ENCODE measurements around the gene TANGO6. TPM values are rescaled to one million over a fixed set of nuclear protein-coding genes. Genes with fewer than 3 reads are reported as not detected.
A peak's percentile ranks its signal among the peaks of the same experiment; 100 is the strongest.
"Not testable (repeated sequence)": the region's sequence is repeated elsewhere in the genome, so short reads cannot be mapped to it uniquely, and the experiment has no call there.

The TANGO6 gene
- total RNA-seq, 2 donors from 2014 or later, result 9.5 to 12.4 TPM

GRCh38 chr16:68948230-68948910 is 105.0 kb downstream of the TANGO6 start:
- ATAC-seq (no peak), DNase-seq (no peak)
- intact Hi-C loops (cut with DNase I), result no loop called here

DNA sequence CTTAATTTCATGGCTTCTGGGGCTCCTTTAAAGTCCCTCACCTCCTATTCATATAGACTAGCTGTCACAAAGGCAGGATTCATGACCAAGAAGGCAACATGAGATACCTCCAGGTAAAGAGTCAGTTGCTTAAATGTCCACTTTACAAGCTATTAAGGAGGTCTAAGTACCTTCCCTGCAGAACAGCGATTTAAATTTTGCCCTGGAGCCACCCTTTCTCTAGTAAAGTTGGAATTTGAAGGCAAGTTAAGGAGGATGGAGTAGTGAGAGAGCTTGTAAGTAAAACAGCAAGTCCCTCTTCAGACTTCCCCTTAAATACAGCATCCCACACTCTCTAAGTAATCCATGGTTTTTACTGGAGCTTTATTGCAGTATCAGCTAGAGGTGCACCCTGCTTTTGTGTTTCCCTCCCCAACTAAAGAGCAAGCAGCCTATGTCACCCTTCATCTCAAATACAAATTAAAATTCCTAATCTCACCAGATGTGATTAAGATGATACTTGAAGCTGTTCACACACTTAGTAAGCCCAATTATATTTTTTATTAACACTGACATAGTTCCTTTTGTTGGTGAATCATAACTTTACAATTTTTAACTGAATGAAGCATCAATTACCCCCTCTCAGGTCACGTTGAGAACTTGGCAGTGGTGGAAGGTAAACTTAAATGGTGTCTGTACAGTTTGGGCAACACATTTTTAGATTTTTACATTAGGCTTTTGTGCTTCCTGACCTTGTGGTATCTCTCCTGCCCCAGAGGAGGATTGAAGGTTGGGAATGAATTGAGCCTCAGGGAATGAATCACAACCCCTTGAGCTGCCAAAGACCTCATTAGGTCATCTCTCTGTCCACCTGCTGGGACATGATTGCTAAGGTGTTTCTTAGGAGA is 108.9 kb downstream of the TANGO6 start:
- ATAC-seq, result peak in 1 of 2 donors; percentile 35
- DNase-seq, result no peak
- intact Hi-C loops (cut with DNase I), result no loop called here

GRCh38 chr16:68954911-68955635 is 111.7 kb downstream of the TANGO6 start:
- no peak for DNase-seq
- ATAC-seq, result peak; percentile 41 to 61
- intact Hi-C loops (cut with DNase I), result no loop called here

DNA sequence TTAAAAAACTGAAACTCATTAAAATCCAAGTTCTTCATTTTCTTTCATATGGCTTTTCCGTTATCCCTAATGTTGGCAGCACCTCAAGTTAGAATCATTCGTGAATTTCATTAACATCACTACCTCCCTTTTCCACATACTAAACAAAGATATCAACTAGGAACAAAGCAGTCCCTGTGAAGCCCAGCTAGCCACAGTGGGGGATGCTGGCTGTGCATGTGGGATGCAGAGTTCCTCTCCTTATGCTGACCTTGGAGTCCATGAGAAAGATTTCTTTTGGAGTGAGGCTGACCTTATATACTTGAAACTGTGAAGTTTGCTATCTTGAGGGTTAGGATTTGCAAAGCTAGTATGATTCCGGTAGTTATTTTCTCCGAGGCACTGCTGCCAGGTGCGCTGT is 117.6 kb downstream of the TANGO6 start:
- intact Hi-C loops (cut with DNase I), result no loop called here
- ATAC-seq (no peak), DNase-seq (no peak)

DNA sequence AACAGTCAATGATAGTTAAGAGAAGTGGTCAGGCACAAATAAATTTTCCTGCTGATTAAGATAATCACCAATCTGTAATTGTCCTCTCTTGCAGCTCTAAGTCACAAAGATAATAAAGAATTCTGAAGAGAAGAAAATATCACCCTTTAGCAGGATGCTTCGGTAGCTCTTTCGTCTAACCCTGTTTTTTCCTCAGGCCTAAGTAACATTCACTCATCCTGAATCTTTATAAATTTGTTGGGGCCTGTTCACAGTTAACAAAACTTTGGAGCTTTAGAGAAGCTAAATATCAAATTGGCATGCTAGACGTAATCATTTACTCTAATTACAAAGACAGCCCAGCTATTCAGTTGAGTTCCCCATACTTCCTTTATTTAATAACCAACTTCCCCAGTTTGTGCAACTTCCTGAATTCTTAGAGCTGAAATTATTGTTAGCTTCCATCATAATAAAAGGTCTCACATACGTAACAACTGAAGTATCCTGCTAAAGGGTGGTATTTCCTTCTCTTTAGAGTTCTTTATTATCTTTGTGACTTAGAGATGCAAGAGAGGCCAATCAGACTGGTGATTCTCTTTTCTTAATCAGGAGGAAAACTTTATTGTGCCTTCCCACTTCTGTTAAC is 118.6 kb downstream of the TANGO6 start:
- DNase-seq (no peak), ATAC-seq (no peak)
- intact Hi-C loops (cut with DNase I), result no loop called here

DNA sequence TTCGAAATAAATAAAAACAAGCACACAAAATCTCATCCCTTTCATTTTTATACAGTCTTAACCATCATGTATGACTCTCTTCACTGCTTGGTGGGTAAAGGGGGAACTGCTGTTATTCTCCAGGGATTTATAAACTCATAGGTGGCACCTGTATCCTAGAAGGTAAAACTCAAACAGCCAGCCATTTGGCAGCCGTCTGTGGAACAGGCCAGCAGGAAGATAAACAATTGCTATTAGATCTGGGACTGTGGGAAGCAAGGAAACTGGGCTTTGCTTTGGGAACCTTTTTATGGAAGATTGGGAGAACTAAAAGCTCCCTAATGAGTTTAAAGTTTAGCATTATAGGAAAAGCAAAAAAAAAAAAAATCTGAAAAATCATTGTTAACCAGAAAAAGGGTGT is 126.0 kb downstream of the TANGO6 start:
- ATAC-seq (no peak), DNase-seq (no peak)
- intact Hi-C loops (cut with DNase I), result no loop called here

- ATAC-seq, result no peak
- intact Hi-C loops (cut with DNase I), result no loop called here
- DNase-seq, result no peak
Observed at GRCh38 chr16:68972013-68972412, 128.7 kb downstream of the TANGO6 start.

- intact Hi-C loops (cut with DNase I), result no loop called here
- DNase-seq, result peak; percentile 30
- peak in 1 of 2 donors; percentile 53 for ATAC-seq
Observed at GRCh38 chr16:68972720-68973119, 129.4 kb downstream of the TANGO6 start.

GRCh38 chr16:68973611-68974120 is 130.3 kb downstream of the TANGO6 start:
- intact Hi-C loops (cut with DNase I), result no loop called here
- DNase-seq, result no peak
- no peak for ATAC-seq

- DNase-seq, result no peak
- no peak for ATAC-seq
- intact Hi-C loops (cut with DNase I), result no loop called here
Observed at GRCh38 chr16:68978303-68978954, 135.1 kb downstream of the TANGO6 start.

- no peak for ATAC-seq
- DNase-seq, result peak; percentile 33
- intact Hi-C loops (cut with DNase I), result no loop called here
Observed at GRCh38 chr16:68980695-68981315, 137.5 kb downstream of the TANGO6 start.

- intact Hi-C loops (cut with DNase I), result no loop called here
- no peak for ATAC-seq
- DNase-seq, result no peak
Observed at GRCh38 chr16:68981971-68982370, 138.6 kb downstream of the TANGO6 start.

GRCh38 chr16:68984467-68984866 is 141.1 kb downstream of the TANGO6 start:
- intact Hi-C loops (cut with DNase I), result no loop called here
- no peak for DNase-seq
- ATAC-seq, result no peak

DNA sequence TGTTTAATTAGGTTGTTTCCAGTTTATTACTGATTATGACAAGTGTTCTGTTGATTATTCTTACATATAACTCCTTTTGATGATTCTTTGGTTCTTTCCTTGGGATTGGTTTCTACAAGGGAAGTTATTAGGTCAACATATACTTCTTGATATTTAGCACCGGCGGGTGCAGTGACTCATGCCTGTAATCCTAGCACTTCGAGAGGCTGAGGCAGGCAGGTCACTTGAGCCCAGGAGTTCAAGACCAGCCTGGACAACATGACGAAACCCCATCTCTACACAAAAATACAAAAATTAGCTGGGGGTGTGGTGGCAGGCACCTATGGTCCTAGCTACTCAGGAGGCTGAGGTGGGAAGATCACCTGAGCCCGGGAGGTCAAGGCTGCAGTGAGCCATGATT is 141.9 kb downstream of the TANGO6 start:
- no peak for ATAC-seq
- no peak for DNase-seq
- intact Hi-C loops (cut with DNase I), result no loop called here

- no peak for ATAC-seq
- intact Hi-C loops (cut with DNase I), result no loop called here
Observed at GRCh38 chr16:68985855-68986254, 142.5 kb downstream of the TANGO6 start.

DNA sequence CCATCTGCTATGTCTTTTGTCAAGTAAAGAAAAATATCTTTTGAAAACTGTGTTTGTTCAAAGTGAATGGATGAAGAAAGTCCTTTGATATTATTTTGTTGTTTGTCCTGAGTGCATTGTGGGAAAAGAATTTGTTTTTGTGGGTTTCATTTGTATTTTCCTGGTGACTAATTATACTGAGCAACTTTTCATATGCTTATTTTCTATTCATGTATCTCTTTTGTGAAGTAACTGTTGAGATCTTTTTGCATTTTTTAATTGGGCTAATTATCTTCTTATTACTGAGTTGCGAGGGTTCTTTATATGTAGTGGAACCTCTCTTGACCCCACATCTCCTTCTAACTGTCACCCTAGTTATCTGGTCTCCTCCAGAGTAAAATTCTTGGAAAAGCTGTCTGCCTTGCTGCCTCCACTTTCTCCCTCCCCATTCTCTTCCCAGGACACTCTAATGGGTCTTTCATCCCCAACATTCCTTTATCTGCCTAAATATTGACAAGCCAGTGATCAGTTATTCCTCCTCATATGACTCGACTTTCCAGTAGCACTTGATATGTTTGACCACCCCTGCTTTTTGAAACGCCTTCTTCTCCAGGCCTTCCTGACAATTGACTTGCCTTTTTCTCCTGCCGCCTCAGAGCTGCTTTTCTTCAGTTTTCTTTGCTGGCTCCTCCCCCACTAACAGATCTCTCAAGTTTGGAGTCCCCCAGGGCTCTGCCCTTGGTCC is 144.6 kb downstream of the TANGO6 start:
- ATAC-seq (no peak), DNase-seq (no peak)
- intact Hi-C loops (cut with DNase I), result no loop called here

More at GRCh38 chr16:68985855-68986254, 142.5 kb downstream of the TANGO6 start:
- DNase-seq, result no peak

DNA sequence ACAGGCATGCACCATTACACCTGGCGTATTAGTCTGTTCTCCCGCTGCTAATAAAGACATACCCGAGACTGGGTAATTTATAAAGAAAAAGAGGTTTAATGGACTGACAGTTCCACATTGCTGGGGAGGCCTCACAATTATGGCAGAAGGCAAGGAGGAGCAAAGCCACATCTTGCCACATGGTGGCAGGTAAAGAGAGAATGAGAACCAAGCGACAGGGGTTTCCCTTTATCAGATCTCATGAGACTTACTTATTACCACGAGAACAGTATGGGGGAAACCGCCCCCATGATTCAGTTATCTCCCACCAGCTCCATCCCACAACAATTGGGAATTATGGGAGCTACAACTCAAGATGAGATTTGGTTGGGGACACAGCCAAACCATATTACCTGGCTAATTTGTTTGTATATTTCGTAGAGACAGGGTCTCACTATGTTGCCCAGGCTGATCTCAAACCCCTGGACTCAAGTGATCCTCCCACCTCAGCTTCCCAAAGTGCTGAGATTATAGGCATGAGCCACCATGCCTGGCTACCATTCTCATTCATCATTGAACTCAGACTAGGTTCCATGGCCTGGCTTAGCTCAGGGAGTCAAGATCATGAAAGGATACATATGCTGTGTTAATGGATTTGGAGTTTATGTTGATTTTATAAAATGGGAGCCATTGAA is 147.0 kb downstream of the TANGO6 start:
- DNase-seq; ATAC-seq; intact Hi-C loops (cut with DNase I): not testable (repeated sequence)

Data from left cardiac atrium (tissue), 4 donors.